Measurements from ENCODE around the gene ETV6.

ETV6 gene

DNA sequence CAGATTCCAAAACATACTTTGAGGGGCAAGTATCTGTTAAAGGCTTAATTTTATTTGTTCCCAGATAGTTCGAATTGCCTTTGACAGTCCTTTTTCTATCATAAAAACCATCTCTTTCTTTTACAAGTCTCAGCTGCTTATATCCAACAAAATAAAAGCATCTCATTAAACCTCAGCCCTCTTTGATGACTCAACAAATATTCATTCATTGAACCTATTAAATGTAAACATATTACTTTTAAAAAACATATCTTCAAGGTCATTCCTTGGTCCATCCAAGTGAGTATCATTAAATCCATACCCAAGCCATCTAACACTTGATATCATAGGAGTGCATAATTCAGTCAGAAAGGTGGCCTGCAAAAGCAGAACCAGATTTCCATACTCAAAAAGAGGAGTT lies 266.6 kb downstream of the ETV6 start:
- DNase-seq (ENCODE audit: low spot score in 2 of 2) (no peak), ATAC-seq (ENCODE audit: low read depth) (no peak)
- H3K27me3 Mint-ChIP-seq = no peaks in the 10 kb centered on the region
- no peak overlapping the region for H3K4me3 Mint-ChIP-seq
- no peaks in the 10 kb centered on the region for H3K4me1 Mint-ChIP-seq
- no peaks in the 10 kb centered on the region for H3K36me3 Mint-ChIP-seq
- H3K27ac Mint-ChIP-seq = no peak overlapping the region
- peaks cover 1% of the 10 kb centered on the region for H3K9me3 Mint-ChIP-seq

DNA sequence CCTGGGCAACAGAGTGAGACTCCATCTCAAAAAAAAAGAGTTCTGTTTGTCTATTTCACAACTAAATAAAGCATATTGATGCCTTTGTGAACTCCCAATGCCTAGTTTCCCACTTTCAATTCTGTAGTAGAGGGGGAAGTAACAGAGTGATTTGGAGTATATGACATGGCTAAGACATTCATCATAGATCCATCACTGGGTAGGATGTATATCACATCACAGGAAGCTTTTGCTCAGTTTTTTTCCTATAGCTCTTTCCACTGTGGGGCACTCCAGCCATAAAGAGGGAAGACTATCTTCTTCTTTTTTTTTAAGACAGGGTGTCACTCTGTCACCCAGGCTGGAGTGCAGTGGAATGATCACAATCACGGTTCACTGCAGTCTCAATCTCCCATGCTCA lies 267.3 kb downstream of the ETV6 start:
- Mint-ChIP-seq H3K9me3 (peaks cover 1% of the 10 kb centered on the region), H3K4me3 (no peak overlapping the region), H3K27ac (no peak overlapping the region), H3K4me1 (no peaks in the 10 kb centered on the region), H3K27me3 (no peaks in the 10 kb centered on the region), H3K36me3 (no peaks in the 10 kb centered on the region)
- ATAC-seq (ENCODE audit: low read depth) (no peak), DNase-seq (ENCODE audit: low spot score in 2 of 2) (no peak)

DNA sequence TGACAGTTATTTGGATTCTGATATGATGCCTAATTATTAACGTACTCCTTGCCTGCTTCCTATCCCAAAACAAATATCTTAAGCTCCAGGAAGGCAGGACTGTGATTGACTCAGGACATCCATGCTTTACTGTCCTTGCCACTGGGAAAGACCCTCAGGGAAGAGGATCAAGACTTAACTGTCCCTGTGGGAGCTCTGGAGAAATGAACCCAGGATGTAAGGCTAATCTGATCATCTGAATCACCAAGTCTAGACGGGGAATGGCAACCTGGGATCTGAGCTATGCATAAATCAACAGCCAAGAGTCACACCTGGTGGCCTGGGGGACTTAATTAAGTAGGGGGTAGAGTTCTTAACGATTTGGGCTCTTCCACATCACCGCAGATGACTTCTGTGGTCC lies 268.0 kb downstream of the ETV6 start:
- no peaks in the 10 kb centered on the region for H3K36me3 Mint-ChIP-seq
- DNase-seq (ENCODE audit: low spot score in 2 of 2) (no peak), ATAC-seq (ENCODE audit: low read depth) (no peak)
- no peaks in the 10 kb centered on the region for H3K4me1 Mint-ChIP-seq
- no peak overlapping the region for H3K4me3 Mint-ChIP-seq
- no peaks in the 10 kb centered on the region for H3K27me3 Mint-ChIP-seq
- no peak overlapping the region for H3K27ac Mint-ChIP-seq
- no peaks in the 10 kb centered on the region for H3K9me3 Mint-ChIP-seq

DNA sequence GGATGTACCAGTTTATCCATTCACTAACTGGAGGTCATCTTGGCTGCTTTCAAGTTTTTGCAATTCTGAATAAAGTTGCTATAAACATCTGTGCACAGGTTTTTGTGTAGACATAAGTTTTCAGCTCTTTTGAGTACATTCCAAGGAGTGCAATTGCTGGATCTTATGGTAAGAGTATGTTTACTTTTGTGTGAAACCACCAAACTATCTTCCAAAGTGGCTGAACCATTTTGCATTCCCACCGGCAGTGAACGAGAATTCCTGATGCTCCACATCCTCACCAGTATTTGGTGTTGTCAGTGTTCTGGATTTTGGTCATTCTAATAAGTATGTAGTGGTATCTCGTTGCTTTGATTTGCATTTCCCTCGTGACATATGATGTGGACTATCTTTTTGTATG lies 270.8 kb downstream of the ETV6 start:
- DNase-seq (ENCODE audit: low spot score in 2 of 2) (no peak), ATAC-seq (ENCODE audit: low read depth) (no peak)
- H3K4me1 Mint-ChIP-seq = no peaks in the 10 kb centered on the region
- H3K9me3 Mint-ChIP-seq = no peaks in the 10 kb centered on the region
- no peak overlapping the region for H3K4me3 Mint-ChIP-seq
- H3K27me3 Mint-ChIP-seq = no peaks in the 10 kb centered on the region
- H3K36me3 Mint-ChIP-seq = no peaks in the 10 kb centered on the region
- no peak overlapping the region for H3K27ac Mint-ChIP-seq

DNA sequence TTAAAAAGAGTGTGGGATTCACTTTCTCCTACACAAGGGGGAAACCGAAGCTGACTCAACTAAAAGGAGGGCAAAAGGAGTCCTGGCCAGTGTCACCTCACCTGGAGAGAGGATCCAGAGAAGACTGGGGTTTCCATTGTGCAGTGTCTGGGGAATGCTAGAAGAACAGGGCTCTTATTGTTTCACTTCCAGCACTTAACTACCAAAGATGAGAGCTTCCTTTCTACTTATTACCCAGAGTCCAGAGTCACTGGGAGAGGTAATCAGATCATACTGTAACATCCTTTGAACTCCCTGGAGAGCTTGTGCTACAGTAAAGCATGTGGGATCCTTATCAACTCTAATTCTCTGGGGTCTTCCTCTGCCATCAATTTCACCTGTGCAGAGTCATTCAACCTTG lies 272.9 kb downstream of the ETV6 start:
- Mint-ChIP-seq H3K27ac (no peak overlapping the region), H3K36me3 (no peaks in the 10 kb centered on the region), H3K4me1 (no peaks in the 10 kb centered on the region), H3K27me3 (no peaks in the 10 kb centered on the region), H3K4me3 (no peak overlapping the region), H3K9me3 (no peaks in the 10 kb centered on the region)
- DNase-seq (ENCODE audit: low spot score in 2 of 2) (no peak), ATAC-seq (ENCODE audit: low read depth) (no peak)

DNA sequence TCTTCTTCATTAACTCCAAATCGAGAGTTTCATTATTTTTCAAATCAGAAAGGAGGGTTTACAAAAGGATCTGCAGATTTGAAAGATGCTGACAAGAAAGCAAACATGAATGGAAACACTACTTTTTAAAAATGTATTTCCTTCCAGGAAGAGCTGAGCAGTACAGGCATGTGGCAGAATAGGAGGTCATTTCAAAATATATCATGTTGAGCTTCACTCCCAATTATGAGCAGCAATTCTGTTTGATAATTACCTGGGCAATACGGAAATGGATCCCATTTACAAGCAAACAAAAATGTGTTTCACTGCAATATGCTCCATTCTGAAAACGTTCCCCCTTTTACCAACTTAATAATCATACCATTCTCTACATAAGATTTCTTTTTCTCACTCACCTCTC lies 273.6 kb downstream of the ETV6 start:
- H3K27me3 Mint-ChIP-seq = no peaks in the 10 kb centered on the region
- H3K4me1 Mint-ChIP-seq = no peaks in the 10 kb centered on the region
- H3K9me3 Mint-ChIP-seq = no peaks in the 10 kb centered on the region
- ATAC-seq (ENCODE audit: low read depth) (no peak), DNase-seq (ENCODE audit: low spot score in 2 of 2) (no peak)
- no peaks in the 10 kb centered on the region for H3K36me3 Mint-ChIP-seq
- no peak overlapping the region for H3K27ac Mint-ChIP-seq
- no peak overlapping the region for H3K4me3 Mint-ChIP-seq

DNA sequence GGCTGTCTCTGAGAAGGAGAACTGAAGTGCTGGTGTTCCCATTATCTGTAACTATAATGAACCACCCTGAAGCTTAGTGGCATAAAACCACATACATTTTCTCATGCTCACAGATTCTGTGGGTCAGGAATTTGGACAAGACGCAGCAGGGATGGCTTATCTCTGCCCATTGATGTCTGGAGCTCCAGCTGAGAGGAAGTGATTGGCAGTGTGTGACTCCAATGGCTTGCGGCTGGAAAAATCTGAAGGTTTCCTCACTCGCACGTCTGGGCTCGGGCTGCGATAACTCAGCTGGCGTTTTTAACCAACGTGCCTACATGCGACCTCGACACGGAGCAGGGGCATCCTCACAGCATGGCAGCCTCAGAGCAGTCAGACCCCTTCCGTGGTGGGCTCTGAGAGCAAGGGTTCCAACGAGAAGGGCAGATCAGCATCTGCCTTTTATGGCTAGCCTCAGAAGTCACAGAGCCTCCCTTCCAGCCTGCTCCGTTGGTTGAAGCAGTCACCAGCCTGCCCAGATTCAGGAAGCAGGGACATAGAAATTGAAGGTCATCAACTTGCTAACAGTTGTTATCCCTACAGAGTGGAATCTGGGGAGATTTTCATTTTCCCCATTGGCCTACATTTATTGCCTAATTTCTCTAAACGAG lies 277.9 kb downstream of the ETV6 start:
- H3K4me3 Mint-ChIP-seq = no peak overlapping the region
- H3K27me3 Mint-ChIP-seq = no peaks in the 10 kb centered on the region
- H3K9me3 Mint-ChIP-seq = no peaks in the 10 kb centered on the region
- H3K4me1 Mint-ChIP-seq = peaks cover 3% of the 10 kb centered on the region
- no peak overlapping the region for H3K27ac Mint-ChIP-seq
- H3K36me3 Mint-ChIP-seq = no peaks in the 10 kb centered on the region
- ATAC-seq (ENCODE audit: low read depth) (no peak), DNase-seq (ENCODE audit: low spot score in 2 of 2) (no peak)

DNA sequence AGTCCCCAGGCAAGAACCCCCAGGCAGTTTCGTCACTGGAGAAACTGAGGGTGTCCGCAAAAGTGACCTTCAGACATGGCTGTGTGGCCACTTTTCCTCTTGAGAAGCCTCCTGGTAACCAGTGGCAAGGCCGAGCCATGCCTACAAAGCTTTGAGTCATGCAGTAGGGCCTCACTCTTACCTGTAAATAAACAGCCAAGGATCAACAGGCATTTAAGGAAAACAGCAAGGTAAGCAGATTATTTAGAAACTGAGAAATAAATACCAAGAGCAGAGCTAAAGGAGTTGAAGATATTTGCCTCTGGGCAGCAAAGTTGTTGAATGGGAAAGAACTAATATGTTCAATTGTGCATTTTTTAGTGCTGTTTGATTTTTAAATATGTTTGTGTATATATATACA lies 280.2 kb downstream of the ETV6 start:
- ATAC-seq (ENCODE audit: low read depth) = no peak
- H3K27me3 Mint-ChIP-seq = no peaks in the 10 kb centered on the region

DNA sequence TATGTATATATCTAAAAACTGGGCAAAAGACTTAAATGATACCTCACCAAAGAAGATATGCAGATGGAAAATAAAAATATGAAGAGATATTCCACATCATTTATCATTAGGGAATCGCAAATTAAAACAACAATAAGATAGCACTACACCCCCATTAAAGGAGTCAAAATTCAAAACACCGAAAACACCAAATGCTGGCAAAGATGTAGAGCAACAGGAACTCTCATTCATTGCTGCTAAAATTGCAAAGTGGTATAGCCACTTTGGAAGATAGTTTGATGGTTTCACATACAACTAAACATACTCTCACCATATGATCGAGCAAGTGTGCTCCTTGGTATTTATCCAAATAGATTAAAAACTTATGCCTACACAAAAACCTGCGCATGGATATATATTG lies 289.7 kb downstream of the ETV6 start:
- Mint-ChIP-seq H3K4me3 (no peak overlapping the region), H3K4me1 (no peaks in the 10 kb centered on the region), H3K9me3 (no peaks in the 10 kb centered on the region), H3K27ac (no peak overlapping the region), H3K36me3 (no peaks in the 10 kb centered on the region), H3K27me3 (no peaks in the 10 kb centered on the region)
- no peak for DNase-seq (ENCODE audit: low spot score in 2 of 2)
- ATAC-seq (ENCODE audit: low read depth) = no peak

More for the DNA sequence above, 280.2 kb downstream of the ETV6 start:
- no peak for DNase-seq (ENCODE audit: low spot score in 2 of 2)
- peaks cover 3% of the 10 kb centered on the region for H3K4me1 Mint-ChIP-seq
- H3K9me3 Mint-ChIP-seq = no peaks in the 10 kb centered on the region
- H3K27ac Mint-ChIP-seq = no peak overlapping the region
- H3K4me3 Mint-ChIP-seq = no peak overlapping the region
- H3K36me3 Mint-ChIP-seq = no peaks in the 10 kb centered on the region

DNA sequence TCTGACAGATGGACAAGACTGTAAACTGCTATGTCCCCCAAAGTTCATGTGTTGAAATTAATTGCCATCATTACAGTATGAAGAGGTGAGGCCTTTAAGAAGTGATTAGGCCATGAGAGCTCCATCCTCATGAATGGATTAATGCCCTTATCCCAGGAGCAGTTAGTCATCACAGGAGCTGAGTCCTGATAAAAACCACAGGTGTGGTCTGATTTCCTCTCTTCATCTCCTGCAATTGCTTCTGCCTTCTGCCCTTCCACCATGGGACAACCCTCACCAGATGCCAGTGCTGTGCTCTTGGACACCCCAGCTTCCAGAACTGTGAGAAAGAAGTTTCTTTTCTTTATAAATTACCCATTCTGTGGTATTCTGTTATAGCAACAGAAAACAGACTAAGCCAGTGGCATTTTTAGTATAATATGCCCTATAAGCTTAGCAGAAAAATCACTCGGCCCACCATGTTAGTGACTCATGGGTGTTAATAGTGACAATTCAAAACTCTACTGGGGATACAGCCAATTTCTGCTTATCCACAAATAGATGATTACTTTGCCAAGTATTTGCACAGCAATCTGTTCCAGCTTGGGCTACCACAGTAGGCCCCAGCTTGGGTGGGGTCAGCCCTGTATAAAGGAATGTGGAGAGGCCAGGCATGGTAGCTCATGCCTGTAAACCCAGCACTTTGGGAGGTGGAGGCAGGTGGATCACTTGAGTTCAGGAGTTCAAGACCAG lies 292.3 kb downstream of the ETV6 start:
- DNase-seq (ENCODE audit: low spot score in 2 of 2) (no peak), ATAC-seq (ENCODE audit: low read depth) (no peak)
- Mint-ChIP-seq H3K4me3 (no peak overlapping the region), H3K9me3 (no peaks in the 10 kb centered on the region), H3K4me1 (no peaks in the 10 kb centered on the region), H3K27me3 (peaks cover 7% of the 10 kb centered on the region), H3K27ac (no peak overlapping the region), H3K36me3 (no peaks in the 10 kb centered on the region)

DNA sequence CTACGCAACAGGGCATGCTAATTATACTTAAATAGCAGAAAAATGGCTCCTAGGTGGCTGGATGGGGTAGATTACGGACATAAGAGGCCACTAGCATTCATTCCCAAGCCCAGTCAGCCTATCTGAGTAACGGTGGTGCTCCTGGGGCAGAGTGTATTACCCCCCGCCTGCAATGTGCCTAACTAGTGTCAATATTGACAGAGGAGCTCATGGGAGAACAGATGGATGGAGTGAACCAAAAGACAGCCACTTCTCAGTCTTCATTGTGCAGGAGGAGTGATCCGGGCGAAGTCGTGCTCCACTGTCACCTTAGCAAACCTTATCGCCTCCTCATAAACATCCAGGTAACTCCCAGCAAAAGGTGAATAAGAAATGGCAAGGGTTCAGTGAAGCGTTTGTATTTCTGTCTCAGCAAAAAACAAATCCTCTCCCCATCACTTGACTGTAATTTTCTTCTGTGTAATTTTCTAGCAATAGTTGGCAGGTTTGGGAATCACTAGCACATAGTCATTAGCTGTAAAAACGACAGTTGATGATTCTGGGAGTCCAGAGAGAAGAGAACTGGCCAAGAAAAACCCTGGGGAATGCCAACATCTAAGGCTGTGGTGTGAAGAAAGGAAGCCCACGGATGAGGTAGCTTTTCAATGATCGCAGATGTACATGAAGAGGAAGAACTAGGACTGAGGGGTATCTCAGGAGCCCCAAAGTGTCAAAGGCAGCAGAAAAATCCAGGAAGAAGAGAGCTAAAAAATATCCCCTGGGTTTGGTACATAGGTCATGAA lies 294.6 kb downstream of the ETV6 start:
- DNase-seq (ENCODE audit: low spot score in 2 of 2) (no peak), ATAC-seq (ENCODE audit: low read depth) (no peak)
- no peaks in the 10 kb centered on the region for H3K4me1 Mint-ChIP-seq
- H3K9me3 Mint-ChIP-seq = no peaks in the 10 kb centered on the region
- H3K27ac Mint-ChIP-seq = no peak overlapping the region
- no peak overlapping the region for H3K4me3 Mint-ChIP-seq
- H3K36me3 Mint-ChIP-seq = no peaks in the 10 kb centered on the region
- H3K27me3 Mint-ChIP-seq = peaks cover 12% of the 10 kb centered on the region
